Smooth muscle cell (in vitro differentiated cells): ENCODE data around the gene FGFRL1. TPM values are rescaled to one million over a fixed set of nuclear protein-coding genes. Genes with fewer than 3 reads are reported as not detected.

Source experiments
- DNase-seq: peaks from one replicate; lab custom pipeline; 2025; ENCODE audit not compliant: unreplicated experiment; lab: John Stamatoyannopoulos, UW
- H2AFZ ChIP-seq: fragments of 200-600 bp; sonication (generic); 2 replicates; pipeline ENCODE4 v1.6.0; 2016; ENCODE audit warnings: antibody characterized with exemption, low read depth, mild to moderate bottlenecking
- H3F3A ChIP-seq: fragments of 200-600 bp; sonication (generic); 2 replicates; pipeline ENCODE4 v1.6.0; 2017; ENCODE audit warnings: antibody characterized with exemption, low read depth
- H3K27ac ChIP-seq: fragments of 200-600 bp; sonication (generic); 2 replicates; pipeline ENCODE4 v1.5.1; 2016; ENCODE audit warnings: low read depth, mild to moderate bottlenecking
- H3K27me3 ChIP-seq: fragments of 200-600 bp; sonication (generic); 2 replicates; pipeline ENCODE4 v1.6.1; 2016; ENCODE audit warnings: low read depth, mild to moderate bottlenecking
- H3K36me3 ChIP-seq: fragments of 200-600 bp; sonication (generic); 2 replicates; pipeline ENCODE4 v1.5.1; 2016; ENCODE audit warnings: low read depth
- H3K4me1 ChIP-seq: fragments of 200-600 bp; sonication (generic); 2 replicates; pipeline ENCODE4 v1.5.1; 2016; ENCODE audit warnings: low read depth
- H3K4me2 ChIP-seq: fragments of 200-600 bp; sonication (generic); 2 replicates; pipeline ENCODE4 v1.6.0; 2016; ENCODE audit warnings: mild to moderate bottlenecking
- H3K4me3 ChIP-seq: fragments of 200-600 bp; sonication (generic); 2 replicates; pipeline ENCODE4 v1.5.1; 2016; ENCODE audit warnings: mild to moderate bottlenecking
- H3K79me2 ChIP-seq: fragments of 200-600 bp; sonication (generic); 2 replicates; pipeline ENCODE4 v1.6.0; 2016; ENCODE audit warnings: low read depth, mild to moderate bottlenecking
- H3K9ac ChIP-seq: fragments of 200-600 bp; sonication (generic); 2 replicates; pipeline ENCODE4 v1.6.0; 2016; ENCODE audit warnings: low read depth
- H3K9me3 ChIP-seq: fragments of 200-600 bp; sonication (generic); replicated peaks from 2 replicates; pipeline ENCODE4 v1.5.1; 2016; ENCODE audit warnings: low read depth
- H4K20me1 ChIP-seq: fragments of 200-600 bp; sonication (generic); 2 replicates; pipeline ENCODE4 v1.6.0; 2016; ENCODE audit warnings: low read depth
- WGBS: methylation state at CpG from one replicate; pipeline ENCODE4 v1.1.7; 2016; ENCODE audit warnings: low lambda C conversion rate; 5-methylcytosine and 5-hydroxymethylcytosine counted together
- polyA plus RNA-seq: library from polyadenylated mRNA; unstranded; fragments of >200 nt; fragmentation: Nextera tagmentation; extraction: Ambion mirVana; gene quantifications from 2 replicates; pipeline ENCODE4 v1.2.1, GENCODE V29; 2016
- total RNA-seq: library from RNA; depleted of rRNA; stranded (reverse); fragments of >200 nt; gene quantifications from 2 replicates; pipeline ENCODE4 v1.2.3, GENCODE V29; 2014
- TF ChIP-seq, protein P1 (sequence below): fragments of 200-600 bp; sonication (generic); IDR thresholded peaks from 2 replicates; pipeline ENCODE4 v1.5.1; 2017; ENCODE audit warnings: borderline replicate concordance, mild to moderate bottlenecking, antibody characterized with exemption; ENCODE audit not compliant: insufficient read depth, poor library complexity, severe bottlenecking

The FGFRL1 gene
- total and polyA plus RNA-seq, 2 experiments from 2014 or later, result 16.1 to 30.7 TPM

DNA sequence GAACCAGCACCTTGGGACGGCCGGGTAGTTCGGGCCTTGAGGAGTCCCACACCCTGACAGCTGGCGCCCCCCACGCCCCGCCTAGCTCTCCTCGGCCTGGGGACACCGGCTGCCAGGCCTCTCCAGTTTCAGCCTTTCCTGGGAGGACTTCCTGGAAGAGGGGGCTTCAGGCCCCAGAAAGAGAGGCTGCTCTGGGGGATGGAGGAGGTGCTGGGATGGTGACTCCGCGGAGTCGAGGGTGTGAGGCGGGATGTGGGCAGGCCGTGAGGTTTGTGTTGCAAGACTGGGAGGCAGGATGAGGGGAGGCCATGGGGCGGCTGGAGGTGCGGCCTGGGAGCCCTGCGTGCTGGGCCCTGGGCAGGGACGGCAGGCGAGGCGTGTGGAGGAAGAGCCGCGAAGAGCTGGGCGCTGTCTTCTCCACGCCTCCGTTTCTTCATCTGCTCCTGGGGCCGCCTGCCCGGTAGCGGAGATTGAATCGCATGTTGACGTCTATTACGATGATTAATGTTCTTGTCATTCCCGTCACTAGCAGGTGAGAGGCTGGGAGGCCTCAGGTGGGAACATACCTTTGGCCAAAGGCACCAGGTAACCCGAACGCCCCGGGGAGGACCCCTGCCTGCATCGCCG is 918 bp upstream of the FGFRL1 start:
- peak overlapping the region; percentile 75 for H2AFZ ChIP-seq
- H3K9ac ChIP-seq, result no peak overlapping the region
- H3K36me3 ChIP-seq, result no peaks in the 10 kb centered on the region
- no peaks in the 10 kb centered on the region for H3K9me3 ChIP-seq
- peaks cover 9% of the 10 kb centered on the region for H3F3A ChIP-seq
- peaks cover 12% of the 10 kb centered on the region for H3K4me1 ChIP-seq
- H3K79me2 ChIP-seq, result no peaks in the 10 kb centered on the region
- peaks cover 31% of the 10 kb centered on the region for H3K27me3 ChIP-seq
- peak overlapping the region; percentile 91 for H3K4me2 ChIP-seq
- TF ChIP-seq, protein P1, sequence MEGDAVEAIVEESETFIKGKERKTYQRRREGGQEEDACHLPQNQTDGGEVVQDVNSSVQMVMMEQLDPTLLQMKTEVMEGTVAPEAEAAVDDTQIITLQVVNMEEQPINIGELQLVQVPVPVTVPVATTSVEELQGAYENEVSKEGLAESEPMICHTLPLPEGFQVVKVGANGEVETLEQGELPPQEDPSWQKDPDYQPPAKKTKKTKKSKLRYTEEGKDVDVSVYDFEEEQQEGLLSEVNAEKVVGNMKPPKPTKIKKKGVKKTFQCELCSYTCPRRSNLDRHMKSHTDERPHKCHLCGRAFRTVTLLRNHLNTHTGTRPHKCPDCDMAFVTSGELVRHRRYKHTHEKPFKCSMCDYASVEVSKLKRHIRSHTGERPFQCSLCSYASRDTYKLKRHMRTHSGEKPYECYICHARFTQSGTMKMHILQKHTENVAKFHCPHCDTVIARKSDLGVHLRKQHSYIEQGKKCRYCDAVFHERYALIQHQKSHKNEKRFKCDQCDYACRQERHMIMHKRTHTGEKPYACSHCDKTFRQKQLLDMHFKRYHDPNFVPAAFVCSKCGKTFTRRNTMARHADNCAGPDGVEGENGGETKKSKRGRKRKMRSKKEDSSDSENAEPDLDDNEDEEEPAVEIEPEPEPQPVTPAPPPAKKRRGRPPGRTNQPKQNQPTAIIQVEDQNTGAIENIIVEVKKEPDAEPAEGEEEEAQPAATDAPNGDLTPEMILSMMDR, result no peak
- 7% methylated on average over 34 of the region's 36 CpGs for WGBS
- peak overlapping the region; percentile 57 for H3K4me3 ChIP-seq
- H4K20me1 ChIP-seq, result peaks cover 33% of the 10 kb centered on the region
- H3K27ac ChIP-seq, result peak overlapping the region; percentile 65
- DNase-seq, result peak; percentile 47

DNA sequence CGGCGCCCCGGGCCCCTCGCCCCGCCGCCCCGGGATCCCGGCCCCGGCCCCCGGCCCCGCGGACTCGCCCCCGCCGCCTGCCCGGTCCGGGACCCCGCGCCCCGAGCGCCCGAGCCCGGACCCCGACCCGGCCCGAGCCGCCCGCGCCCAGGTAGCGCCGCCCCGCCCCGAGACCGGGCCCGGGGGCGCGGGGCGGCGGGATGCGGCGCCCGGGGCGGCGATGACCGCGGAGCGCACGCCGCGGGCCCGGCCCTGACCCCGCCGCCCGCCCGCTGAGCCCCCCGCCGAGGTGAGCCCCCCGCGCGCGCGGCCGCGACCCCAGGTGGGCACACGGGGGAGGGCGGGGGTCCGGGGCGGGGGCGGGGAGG is 224 bp downstream of the FGFRL1 start:
- Histone ChIP-seq H4K20me1 (peaks cover 45% of the 10 kb centered on the region), H3K9me3 (no peaks in the 10 kb centered on the region), H3K9ac (no peak overlapping the region), H3K4me3 (no peak overlapping the region), H3K27ac (no peak overlapping the region), H3K4me2 (no peak overlapping the region), H3F3A (peaks cover 9% of the 10 kb centered on the region), H3K36me3 (no peaks in the 10 kb centered on the region), H2AFZ (no peak overlapping the region), H3K27me3 (peaks cover 26% of the 10 kb centered on the region), H3K79me2 (no peaks in the 10 kb centered on the region), H3K4me1 (peaks cover 12% of the 10 kb centered on the region)
- WGBS, result no CpG with 5 or more reads among the region's 69 CpGs
- TF ChIP-seq, protein P1, result no peak
- DNase-seq, result no peak

DNA sequence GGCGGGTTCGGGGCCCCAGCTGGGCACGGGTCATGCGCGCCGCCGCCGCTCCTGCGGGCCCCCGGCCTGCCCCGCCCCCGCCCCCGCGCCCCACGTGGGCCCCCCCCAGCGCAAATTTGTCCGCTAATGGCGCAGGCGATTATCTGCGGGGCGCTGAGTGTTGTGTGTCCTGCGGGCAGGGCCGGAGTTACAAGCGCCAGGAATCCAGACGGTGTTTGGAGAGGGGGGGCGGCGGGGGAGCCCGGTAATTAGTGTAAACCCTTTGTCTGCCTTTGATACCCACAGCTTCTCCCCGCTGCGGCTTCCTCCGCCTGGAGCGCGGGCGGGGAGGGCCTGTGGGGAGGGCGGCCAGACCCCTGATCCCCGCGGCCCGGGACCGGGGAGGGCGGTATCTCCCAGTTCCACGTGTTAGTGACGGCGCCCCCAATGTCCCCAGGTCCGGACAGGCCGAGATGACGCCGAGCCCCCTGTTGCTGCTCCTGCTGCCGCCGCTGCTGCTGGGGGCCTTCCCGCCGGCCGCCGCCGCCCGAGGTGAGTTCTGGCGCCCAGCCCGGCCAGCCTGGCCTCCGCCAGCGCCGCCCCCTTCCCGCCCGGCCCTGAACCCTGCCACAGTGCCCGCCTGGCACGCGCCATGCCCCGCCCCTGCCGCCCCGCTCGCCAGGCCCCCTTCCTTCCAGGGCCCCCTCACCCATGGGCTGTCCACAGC is 761 bp downstream of the FGFRL1 start:
- 5% methylated on average over 26 of the region's 69 CpGs for WGBS
- no peaks in the 10 kb centered on the region for H3K9me3 ChIP-seq
- H3K4me3 ChIP-seq, result peak overlapping the region; percentile 50
- peaks cover 12% of the 10 kb centered on the region for H3K4me1 ChIP-seq
- no peaks in the 10 kb centered on the region for H3K36me3 ChIP-seq
- no peak overlapping the region for H3K9ac ChIP-seq
- peak overlapping the region; percentile 90 for H3K4me2 ChIP-seq
- H3K27ac ChIP-seq, result no peak overlapping the region
- TF ChIP-seq, protein P1, result no peak
- DNase-seq, result no peak
- no peaks in the 10 kb centered on the region for H3K79me2 ChIP-seq
- H2AFZ ChIP-seq, result no peak overlapping the region
- H4K20me1 ChIP-seq, result peaks cover 50% of the 10 kb centered on the region
- H3F3A ChIP-seq, result peaks cover 9% of the 10 kb centered on the region
- peaks cover 21% of the 10 kb centered on the region for H3K27me3 ChIP-seq
